ENCODE data around the gene FAM118A.

- TF ChIP-seq, protein P1, sequence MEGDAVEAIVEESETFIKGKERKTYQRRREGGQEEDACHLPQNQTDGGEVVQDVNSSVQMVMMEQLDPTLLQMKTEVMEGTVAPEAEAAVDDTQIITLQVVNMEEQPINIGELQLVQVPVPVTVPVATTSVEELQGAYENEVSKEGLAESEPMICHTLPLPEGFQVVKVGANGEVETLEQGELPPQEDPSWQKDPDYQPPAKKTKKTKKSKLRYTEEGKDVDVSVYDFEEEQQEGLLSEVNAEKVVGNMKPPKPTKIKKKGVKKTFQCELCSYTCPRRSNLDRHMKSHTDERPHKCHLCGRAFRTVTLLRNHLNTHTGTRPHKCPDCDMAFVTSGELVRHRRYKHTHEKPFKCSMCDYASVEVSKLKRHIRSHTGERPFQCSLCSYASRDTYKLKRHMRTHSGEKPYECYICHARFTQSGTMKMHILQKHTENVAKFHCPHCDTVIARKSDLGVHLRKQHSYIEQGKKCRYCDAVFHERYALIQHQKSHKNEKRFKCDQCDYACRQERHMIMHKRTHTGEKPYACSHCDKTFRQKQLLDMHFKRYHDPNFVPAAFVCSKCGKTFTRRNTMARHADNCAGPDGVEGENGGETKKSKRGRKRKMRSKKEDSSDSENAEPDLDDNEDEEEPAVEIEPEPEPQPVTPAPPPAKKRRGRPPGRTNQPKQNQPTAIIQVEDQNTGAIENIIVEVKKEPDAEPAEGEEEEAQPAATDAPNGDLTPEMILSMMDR (IDR thresholded peaks at IDR 0.05), result no peak
- TF ChIP-seq ZFX (IDR thresholded peaks at IDR 0.05; ENCODE audit: borderline replicate concordance), result no peak
These were observed 21.8 kb downstream of the FAM118A start for GRCh38 chr22:45331486-45331885.
